RPMI7951 (cell line): ENCODE results near the gene TTC7B. TPM values are rescaled to one million over a fixed set of nuclear protein-coding genes. Genes with fewer than 3 reads are reported as not detected.

Source experiments
- DNase-seq: peaks from one replicate; pipeline ENCODE4 v3.0.0-alpha.2; 2012; ENCODE audit warnings: low read depth
- total RNA-seq: library from RNA; depleted of rRNA; stranded (reverse); fragments of >200 nt; shearing (Covaris generic); gene quantifications from 2 replicates; pipeline ENCODE4 v1.2.3, GENCODE V29; 2014

TTC7B gene
- total RNA-seq, 1 experiment from 2014 or later = 22.1 TPM

DNA sequence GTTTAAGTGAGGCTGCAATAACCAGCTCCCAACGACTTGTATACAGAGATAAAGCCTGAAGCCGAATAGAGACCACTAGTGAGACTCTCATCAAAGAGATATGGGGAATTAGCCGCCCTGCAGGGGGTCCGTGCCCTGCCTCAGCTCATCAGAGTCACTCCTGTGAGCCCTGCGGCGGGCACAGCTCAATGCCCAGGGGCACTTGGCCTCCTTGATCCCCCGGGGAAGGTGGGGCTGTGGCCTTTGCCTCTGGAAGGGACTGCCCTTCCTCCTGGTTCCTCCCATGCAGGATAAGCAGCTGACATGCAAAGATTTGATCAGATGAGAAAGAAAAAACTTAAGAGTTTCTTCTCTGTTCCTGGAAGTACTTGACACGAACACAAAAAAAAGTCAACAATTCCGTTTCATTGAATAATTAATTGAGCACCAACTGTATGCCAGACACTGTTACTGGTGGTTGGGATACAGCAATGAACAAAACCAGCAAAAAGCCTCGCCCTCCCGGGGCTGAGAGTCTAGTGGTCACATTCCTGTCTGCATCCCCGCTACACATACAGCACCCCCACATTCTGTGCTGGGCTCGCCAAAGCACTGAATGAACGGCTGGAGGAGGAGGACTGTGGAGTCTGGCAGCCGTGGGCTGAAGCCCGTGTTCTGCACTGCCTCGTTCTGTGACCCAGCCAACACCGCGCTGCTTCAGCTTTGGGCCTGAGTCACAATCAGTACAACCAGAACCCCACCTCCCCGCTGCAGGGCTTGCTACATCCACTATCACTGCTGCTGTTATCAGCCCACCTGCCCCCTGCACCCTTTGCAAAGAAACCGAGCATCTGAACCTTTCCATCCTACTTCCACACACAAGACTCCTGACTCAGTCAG is 10.3 kb downstream of the TTC7B start:
- DNase-seq = no peak

DNA sequence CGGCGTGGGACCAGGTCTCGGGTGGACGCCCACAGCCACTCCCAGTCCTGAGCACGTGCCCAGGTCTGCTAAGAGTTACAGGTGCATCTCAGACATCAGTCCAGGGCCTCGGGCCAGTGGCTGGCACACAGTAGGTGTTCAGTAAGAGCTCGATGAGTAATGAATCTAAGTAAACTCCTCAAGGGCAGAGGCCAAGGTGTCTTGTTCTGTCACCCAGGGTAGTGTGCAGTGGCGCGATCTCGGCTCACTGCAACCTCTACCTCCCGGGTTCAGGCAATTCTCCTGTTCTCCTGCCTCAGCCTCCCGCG is 11.2 kb downstream of the TTC7B start:
- DNase-seq = no peak

DNA sequence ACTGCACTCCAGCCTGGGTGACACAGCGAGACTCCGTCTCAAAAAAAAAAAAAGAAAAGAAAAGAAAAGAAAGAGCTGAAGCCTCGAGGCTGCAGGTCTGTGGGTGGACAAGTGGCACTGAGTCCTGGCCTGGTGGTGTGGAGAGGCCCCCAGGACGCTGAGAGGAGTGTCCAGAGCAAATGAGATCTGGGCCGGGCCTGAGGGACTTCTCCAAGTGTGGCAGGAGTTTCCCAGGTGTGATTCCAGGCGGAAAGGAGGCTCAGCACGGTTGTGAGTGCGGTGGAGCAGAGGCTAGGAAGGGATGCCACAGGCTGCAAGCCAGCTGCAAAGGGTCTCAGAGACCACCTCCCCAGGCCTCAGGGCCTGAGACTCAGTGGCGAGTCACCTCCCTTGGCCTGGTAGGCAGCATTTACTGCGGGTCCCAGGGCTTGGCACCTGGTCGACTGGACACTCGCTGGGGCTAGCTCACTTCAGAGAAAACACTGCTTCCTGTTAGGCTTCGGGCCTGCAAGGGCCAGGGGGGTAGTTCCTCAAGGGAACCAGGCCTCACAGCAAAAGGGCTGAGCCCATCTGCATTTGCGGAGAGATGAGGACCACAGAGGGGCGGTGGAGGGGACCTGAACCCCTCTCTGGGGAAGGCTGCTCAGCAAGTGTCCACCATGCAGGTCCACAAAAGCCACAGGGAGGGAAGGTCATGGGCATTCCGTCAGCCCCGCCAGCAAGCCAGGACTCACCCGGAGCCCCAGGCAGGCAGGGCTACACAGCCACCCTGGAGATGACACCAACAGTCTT is 11.7 kb downstream of the TTC7B start:
- no peak for DNase-seq

DNA sequence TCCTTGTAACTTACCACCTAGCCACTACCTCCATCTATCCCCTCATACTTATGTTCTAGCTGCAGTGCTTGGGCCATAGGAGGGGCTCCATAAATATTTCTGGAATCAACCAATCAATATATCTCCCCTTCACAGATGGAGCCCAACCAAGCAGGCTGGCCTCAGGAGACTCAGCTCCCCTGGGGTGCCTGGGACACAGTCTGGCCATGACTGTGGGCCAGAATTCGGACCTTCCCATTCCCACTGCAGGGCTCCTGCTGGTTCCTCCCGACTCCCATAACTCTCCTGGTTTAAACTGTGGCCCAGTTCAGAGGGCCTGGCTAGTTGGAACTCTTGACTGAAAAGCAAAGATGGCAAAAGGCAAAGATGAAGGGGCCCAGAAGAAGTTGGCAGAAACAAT is 13.0 kb downstream of the TTC7B start:
- no peak for DNase-seq

DNA sequence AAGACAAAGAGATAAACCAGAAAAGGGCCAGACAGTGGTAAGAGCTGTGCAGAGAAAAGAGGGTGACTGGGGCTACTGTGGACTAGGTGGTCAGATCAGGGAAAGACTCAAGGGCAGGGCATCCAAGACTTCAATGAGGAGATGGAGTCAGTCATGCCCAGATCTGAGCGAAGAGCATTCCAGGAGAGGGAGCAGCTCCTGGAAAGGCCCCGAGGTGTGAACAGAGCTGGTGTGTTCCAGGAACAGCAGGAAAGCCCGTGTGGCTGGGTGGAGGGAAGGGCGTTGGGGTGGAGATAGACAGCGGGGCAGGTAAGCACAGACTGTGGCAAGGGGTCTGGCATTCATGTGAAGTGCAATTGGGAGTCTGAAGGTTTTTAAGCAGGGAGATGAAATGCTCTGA is 16.8 kb downstream of the TTC7B start:
- DNase-seq = no peak

DNA sequence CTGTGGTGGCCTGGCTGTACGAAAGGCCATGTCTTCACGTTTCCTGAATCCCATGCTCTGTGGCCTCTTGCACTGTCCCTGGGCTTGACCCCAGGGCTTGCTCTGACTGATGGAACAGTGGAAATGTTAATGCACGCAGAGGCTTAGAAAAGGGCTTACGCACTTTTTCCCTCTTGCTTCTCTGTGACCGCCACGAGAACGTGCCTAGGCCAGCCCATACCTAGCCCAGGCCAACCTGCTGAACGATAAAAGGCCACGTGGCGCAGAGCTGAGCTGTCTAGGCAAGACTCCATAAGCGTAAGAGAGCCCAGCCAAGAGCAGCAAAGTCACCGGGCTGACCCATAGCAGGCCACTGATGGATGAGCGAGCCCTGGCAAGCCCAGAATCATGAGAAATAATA is 18.3 kb downstream of the TTC7B start:
- DNase-seq = no peak

DNA sequence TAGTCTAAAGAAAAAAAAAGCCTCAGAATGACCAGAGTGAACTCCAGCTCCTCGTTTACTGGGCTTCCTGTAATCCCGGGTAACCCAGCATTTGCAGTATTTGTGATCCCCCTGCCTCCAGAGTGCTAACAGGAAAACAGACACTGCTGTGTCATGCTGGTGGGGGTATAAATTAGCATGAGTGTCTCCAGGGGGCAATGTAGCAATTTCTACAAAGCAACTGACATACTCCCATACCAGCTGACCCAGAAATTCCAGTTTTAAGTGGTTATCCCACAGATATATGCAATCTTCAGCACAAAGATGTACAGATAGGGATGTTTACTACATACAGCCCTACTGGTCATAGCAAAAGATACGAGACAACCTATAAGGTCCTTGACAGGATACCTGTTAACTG is 18.8 kb downstream of the TTC7B start:
- DNase-seq = no peak

DNA sequence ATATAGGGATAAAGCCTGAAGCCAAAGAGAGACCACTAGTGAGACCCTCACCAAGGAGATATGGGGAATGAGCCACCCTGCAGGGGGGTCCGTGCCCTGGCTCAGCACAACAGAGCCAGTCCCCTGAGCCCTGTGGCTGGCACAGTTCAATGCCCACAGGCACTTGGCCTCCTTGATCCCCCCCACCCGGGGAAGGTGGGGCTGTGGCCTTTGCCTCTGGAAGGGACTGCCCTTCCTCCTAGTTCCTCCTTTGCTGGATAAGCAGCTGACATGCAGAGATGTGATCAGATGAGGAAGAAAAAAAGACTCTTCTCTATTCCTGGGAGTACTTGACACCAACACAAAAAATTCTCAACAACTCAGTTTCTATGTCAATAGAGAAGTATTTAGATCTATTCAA is 19.9 kb downstream of the TTC7B start:
- DNase-seq = no peak

DNA sequence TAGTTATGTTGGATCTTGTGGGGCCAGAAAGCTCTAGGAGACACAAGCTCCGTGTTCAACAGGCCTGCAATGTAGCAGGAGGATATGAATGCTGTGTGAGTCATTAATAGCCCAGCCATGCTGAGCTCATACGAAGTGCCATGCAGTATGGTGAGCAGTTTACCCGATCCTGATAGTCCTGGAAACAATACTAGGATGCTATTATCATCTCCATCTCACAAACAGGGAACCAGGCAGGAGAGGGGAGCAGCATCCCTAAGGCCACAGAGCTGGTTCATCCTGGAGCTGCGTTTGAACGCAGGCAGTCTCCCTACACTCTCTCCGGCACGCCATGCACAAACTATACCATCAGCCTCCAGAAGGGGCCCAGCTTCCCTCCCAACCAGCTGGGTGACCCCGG is 20.5 kb downstream of the TTC7B start:
- DNase-seq = peak; percentile 72

DNA sequence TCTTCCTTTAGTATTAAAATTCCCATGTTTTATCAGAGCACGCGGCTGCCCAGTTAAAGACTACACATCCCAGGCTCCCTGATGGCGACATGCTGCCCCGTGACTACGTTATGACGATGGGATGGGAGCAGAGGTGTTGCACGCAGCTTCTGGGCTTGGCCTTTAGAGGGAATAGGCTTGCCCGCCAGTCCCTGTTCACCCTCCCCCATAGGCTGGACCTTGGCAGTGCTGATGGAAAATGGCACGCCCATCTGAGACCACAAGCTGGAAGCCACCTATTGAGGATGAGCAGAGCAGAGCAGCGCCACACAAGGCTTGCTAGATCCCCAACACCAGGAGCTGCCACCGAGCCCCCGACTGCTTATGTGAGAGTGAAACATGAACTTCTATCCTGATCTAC is 24.7 kb downstream of the TTC7B start:
- DNase-seq = no peak

DNA sequence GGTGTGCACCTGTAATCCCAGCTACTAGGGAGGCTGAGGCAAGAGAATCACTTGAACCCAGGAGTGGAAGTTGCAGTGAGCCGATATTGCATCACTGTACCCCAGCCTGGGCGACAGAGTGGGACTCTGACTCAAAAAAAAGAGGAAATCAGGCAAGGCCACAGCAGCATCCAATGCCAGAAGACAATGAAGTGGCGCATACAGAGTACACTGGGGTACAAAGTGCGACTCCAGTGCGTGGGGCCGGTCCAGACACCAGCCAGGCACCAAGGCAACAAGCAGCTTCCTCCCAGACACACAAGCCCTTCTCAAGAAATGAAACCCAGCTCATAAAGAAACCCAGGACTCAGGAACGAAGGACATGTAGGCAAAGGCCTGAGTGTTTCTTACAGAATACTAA is 28.2 kb downstream of the TTC7B start:
- DNase-seq = no peak

DNA sequence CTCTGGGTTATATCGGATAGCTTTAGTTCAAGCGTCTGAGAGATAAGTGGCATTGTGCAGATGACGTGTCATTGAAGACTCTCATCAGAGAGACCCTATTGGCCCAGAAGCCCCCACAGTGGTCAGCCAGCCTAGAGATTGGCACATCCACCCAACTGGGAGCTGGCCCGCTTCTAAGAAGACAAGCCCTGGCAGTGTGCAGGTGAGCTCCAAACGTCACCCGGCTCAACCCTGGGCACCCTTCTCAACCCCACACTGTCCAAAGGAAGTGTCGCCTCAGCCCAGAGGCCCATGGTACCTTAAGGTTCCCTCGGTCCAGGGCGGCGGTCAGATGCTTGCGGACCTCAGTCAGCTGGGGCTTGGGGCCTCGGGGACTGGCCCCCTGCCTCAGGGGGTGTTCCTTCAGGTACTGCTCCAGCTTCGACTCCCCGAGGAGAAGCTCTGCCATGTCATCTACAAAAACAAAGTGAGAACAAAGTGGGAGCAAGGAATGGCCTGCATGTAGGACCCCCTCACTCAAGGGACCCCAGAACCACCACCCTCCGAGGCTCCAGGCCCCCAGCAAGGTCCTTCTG is 30.3 kb downstream of the TTC7B start:
- DNase-seq = no peak

DNA sequence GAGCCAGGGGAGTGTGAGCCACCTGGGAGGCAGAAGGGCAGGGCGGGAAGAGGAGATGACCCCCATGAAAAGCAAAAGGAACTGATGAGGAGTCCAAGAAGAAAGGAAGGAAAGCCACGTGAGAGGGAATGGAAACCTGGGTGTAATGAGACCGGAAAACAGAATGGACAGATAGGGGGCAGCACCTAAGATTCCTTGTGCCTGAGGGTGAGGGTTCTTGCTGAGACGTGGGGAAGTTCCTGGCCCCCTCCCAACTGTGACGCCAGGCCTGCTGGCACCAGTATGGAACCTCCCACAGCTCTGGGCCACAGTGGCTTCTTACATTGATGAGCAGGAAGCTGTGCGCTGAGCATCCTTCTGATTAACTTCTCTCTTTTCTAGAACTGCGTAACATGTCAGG is 30.8 kb downstream of the TTC7B start:
- DNase-seq = peak; percentile 4

DNA sequence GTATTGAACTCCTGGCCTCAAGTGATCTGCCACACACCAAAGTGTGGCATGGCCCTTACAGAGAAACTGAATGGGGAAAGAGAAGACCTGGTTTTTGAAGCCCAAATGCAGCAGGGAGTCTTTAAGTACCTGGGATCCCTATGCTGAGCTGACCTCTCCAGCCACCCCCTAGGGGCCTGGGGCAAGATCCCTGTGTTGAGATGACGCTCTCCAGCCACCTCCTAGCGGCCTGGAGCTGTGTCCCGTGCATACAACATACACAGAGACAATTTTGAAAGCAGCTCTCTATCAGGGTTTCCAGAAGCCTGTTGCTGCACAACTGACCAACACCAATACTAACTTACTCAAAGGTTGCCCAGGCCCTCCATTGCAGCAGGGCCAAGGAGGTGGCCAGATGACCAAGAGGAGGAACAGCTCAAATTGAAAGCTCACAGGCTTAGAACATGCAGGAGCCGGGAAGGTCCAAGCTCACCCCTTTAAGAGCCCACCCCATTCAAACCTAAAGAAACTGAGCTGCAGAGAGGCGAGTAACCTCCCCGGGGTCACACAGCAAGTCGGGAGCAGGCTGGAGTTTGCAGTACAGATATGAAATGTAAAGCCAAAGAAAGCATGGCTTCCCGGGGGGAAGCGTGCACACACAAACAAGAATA is 31.5 kb downstream of the TTC7B start:
- no peak for DNase-seq

DNA sequence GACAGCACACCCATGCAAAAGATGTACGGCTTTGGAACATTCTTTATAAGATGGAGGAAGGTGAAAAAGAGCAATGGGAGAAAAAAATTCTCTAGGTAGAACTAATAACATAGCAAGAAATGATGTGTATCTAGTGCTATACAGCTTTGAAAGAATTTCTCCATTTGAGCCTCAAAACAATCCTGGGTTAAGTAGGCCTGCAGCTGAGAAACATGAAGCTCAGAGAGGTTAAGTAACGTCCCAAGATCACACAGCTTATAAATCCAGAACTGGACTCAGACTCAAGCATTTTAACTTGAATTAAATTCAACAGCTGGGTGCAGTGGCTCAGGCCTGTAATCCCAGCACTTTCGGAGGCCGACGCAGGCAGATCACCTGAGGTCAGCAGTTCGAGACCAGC is 32.9 kb downstream of the TTC7B start:
- no peak for DNase-seq

DNA sequence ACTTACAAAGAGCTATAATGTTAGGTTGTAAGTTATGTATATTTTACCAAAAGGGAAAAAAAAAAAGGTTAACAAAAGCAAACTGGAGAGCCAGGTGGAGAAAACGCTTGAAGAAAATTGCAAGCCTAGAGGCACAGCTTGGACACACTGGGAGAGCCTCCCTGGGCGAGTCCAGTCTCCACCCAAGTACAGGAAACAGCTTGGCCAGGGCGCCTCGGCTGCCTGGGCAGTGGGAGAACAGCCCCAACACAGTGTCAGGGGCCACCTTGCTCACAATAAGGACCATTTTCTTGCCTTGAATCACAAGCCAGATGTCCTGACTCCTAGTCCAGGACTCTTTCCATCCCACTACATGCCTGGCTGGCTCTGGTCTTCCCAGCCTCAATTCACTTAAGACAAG is 33.3 kb downstream of the TTC7B start:
- DNase-seq = no peak

DNA sequence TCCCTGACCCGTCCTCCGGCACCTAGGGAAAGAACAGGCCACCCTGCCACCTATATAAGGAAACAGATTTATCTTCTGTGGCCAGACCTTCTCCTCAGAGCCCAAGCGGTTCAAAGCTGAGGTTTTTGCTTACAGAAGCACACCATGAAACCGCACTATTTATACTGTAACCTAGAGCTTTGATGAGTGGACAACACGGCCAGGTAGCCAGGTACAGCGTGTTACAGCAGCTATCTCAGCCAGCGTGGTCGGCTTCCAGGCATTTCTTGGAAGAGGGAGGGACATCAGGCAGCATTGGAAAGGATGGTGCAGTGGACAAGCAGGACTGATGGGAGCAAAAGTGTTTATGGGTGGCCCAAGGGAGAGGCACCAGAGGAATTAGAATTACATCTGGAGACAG is 34.4 kb downstream of the TTC7B start:
- DNase-seq = no peak

DNA sequence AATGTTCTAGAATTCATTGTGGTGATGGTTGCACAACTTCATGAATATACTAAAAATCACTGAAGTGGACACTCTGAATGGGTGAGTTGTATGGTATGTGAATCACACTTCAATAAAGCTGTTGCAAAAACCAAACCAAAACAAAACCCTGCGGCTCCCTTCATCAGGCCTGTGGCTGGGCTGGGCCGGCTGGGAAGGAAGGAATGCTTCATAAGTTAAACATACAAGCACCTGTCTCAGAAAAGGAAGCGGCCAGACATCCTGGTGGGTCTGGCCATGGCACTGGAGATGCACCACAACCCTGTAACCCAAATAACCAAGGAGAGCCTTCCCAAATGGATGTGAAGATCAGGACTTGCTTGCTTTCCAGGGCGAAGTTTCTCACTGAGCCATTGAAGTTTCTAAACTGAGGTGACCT is 34.9 kb downstream of the TTC7B start:
- DNase-seq = peak; percentile 32

DNA sequence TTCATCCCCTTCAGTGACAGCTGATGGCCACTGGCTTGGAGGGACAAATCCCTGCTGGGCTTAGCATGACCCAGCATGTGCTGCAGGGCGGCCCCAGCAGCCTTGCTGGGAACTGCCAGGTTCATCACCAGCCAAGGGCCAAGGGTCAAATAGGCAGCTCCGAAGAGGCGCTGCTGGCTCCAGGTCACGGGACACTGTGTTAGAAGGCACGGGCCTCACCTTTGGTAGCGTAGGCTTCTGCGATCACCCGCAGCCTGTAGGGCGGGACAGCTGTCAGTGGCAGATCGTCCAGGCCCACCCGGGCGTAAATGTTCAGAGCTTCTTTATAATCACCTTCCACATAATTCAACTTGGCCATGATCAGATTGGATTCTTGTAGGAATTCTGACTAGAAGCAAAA is 35.7 kb downstream of the TTC7B start:
- no peak for DNase-seq

DNA sequence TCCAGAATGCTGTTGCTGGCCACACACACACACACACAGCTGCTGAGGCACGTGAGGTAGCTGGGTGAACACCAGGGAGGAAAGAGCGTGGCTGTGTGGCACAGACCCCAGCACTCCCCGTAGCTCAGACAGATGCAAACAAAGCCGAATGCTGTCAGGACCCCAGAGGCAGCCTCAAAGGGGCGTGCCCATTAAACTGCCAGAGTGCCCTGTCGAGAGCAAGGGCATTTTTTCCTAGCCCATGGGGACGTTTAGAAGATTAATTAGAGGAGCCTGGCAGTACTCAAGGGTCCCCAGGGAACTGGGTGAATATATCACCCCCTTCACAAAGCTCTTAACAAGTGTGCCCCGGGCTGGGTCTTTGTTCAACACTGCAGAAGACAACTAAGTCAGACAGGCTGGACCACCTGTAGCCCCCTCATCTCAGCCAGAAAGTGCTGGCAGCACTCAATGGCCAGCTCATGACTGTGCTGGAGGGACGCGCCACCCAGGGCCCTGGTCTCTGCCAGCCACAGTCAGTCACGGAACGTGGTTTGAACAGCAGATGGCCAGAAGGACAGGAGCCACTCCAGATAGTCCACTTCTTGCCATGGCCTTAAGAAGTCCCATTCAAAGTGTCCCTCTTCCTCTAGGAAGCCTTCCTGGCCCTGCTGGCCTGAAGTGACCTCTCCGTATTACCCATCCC is 37.5 kb downstream of the TTC7B start:
- DNase-seq = no peak

DNA sequence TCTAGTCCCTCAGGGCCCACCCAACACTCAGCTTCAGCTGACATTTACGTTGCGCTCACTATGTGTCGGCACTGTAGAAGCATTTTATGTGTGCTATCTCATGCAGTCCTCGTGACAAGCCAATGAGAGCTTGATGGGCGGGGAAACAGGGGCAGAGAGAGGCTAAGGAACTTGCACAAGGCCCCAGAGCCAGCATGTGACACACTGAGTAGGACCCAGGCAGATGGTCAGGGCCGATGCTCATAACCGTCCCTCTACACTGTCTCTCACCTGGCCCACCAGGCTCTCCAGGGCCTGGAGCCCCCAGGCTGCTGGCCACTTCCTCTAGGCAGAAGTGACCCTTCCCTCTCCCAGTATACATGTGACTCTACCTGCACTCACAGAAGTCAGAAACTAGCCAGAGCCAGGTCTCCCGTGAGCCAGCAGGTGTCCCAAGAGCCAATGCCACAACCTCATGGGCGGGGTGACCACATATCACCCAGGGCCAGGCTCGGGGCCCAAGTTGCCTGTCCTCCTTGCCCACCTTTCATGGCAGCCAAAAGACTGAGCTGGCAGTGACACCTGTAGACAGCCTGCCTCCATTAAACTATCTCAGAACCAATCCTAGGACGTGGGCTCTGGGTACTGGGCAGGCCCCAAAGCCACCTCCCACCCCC is 38.3 kb downstream of the TTC7B start:
- no peak for DNase-seq
